Activated T-cell treated with anti-CD3 and anti-CD28 coated beads, Interleukin-2, amount 50 U/mL, for 24 hours (primary cell): ENCODE results near the gene SRPRA.
A peak's percentile ranks its signal among the peaks of the same experiment; 100 is the strongest.

Experiments
- DNase-seq: peaks from one replicate; pipeline ENCODE4 v3.0.0-alpha.2; 2020
- H3K27ac Mint-ChIP-seq: 2 replicates; pipeline ENCODE4 v1.8.0; 2020; ENCODE audit warnings: mild to moderate bottlenecking, mixed read lengths
- H3K27me3 Mint-ChIP-seq: 2 replicates; pipeline ENCODE4 v1.8.0; 2020; ENCODE audit warnings: mixed read lengths
- H3K36me3 Mint-ChIP-seq: 2 replicates; pipeline ENCODE4 v1.8.0; 2020; ENCODE audit warnings: low read depth, mixed read lengths
- H3K4me1 Mint-ChIP-seq: 2 replicates; pipeline ENCODE4 v1.8.0; 2020; ENCODE audit warnings: low read depth, mixed read lengths
- H3K4me3 Mint-ChIP-seq: 2 replicates; pipeline ENCODE4 v1.8.0; 2020; ENCODE audit warnings: mild to moderate bottlenecking, moderate library complexity, mixed read lengths
- H3K9me3 Mint-ChIP-seq: 2 replicates; pipeline ENCODE4 v1.8.0; 2020; ENCODE audit warnings: mixed read lengths

SRPRA gene

DNA sequence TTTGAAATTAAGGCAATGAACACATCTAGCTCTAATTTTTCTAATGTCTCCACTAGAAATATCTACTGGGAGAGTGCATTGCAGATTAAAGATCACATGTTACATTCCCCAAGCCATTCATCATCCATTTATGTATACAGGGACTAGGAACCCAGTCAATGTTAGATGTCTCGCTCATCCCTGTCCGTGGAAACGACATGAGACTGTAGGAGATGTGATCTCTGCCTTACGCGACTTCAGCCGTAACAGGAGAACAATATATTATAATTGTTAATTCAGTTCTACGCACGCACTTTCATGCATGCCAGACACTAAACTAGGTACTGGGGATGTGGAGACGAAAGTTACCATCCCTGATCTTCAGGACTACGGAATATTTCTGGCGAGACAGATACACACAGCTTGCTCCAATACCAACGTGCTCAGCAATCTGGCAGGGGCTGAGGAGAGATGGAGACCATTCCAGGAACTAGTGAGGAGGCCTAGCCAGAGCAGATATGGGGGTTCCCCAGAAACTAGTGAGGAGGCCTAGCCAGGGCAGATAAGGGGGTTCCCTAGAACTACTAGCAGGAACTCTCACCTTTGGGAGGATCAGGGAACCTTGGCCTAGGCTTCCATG is 35.9 kb upstream of the SRPRA start:
- peaks cover 38% of the 10 kb centered on the region for H3K4me1 Mint-ChIP-seq
- H3K4me3 Mint-ChIP-seq = peak overlapping the region; percentile 90
- no peak for DNase-seq
- no peaks in the 10 kb centered on the region for H3K27me3 Mint-ChIP-seq
- no peaks in the 10 kb centered on the region for H3K9me3 Mint-ChIP-seq
- peak overlapping the region; percentile 99 for H3K27ac Mint-ChIP-seq
- peaks cover 66% of the 10 kb centered on the region for H3K36me3 Mint-ChIP-seq

- DNase-seq = peak; percentile 94
- peaks cover 38% of the 10 kb centered on the region for H3K4me1 Mint-ChIP-seq
- peak within 1 kb of the TSS; percentile 99 for H3K27ac Mint-ChIP-seq
- H3K4me3 Mint-ChIP-seq = peak within 1 kb of the TSS; percentile 90
- no peaks in the 10 kb centered on the region for H3K9me3 Mint-ChIP-seq
- H3K36me3 Mint-ChIP-seq = peaks cover 66% of the 10 kb centered on the region
- H3K27me3 Mint-ChIP-seq = no peaks in the 10 kb centered on the region
These were observed 35.1 kb upstream of the SRPRA start, which contains the start of gene DCPS for GRCh38 chr11:126303623-126304456. DCPS (plus strand) TSS chr11:126304060; CDS start chr11:126304081, 21 bp downstream.

DNA sequence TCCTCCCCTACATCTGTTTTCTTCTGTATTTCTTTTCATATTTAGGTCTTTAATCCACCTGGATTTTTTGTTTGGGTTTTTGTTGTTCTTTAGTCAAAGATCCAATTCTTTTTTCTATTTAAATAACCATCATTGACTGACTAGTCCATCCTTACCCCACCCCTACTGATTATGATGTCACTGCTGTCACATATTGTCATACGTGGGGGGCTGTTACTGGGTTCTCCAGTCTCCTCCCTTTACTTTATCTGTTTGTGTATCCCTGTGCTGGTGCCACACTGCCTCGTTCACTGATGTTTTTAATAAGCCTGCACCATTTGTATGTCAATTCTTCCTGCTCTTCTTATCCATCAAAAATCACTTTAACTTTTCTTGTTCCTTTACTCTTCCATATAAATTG is 28.3 kb upstream of the SRPRA start:
- Mint-ChIP-seq H3K36me3 (peaks cover 70% of the 10 kb centered on the region), H3K9me3 (no peaks in the 10 kb centered on the region), H3K4me3 (no peak overlapping the region), H3K27me3 (no peaks in the 10 kb centered on the region), H3K4me1 (peaks cover 21% of the 10 kb centered on the region), H3K27ac (no peak overlapping the region)
- DNase-seq = no peak

DNA sequence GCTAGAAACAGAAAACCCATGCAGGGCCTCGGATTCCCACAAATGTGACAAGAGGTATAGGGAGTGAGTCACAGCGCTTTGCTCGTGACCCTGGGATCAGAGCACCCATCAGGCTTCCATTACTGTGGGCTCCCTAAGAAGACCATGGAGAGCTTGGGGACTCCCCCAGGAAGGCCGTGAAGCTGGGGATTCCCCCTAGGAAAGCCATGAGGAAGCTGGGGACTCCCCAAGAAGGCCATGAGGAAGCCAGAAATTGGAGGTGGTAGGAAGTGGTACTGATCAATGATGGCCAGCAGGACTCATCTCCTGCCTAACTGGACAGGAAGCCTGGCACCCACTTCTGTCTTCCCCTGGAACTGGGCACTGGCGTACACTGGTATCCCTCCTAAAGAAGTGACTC is 25.0 kb upstream of the SRPRA start:
- Mint-ChIP-seq H3K27me3 (no peaks in the 10 kb centered on the region), H3K36me3 (peaks cover 76% of the 10 kb centered on the region), H3K9me3 (no peaks in the 10 kb centered on the region), H3K4me3 (no peak overlapping the region), H3K4me1 (peaks cover 23% of the 10 kb centered on the region), H3K27ac (peak overlapping the region; percentile 53)
- no peak for DNase-seq

DNA sequence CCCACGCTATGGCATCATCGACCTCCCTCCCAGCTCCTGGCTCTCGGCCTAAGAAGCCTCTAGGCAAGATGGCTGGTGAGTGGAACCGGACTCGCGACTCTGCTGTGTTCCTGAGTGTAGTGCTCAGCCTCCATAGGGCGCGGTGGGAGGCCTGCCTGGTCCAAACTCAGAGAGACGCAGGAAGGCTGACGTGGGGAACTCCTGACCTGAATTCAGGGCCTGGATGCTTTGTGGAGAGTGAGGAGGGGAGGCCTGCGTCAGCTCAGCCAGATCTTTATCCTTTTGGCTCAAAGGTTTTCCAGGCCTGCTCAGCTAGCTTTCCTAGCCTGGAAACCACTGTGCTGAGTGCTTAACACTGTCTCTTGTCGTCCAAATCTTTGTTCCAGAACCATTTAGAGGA is 22.2 kb upstream of the SRPRA start:
- peaks cover 31% of the 10 kb centered on the region for H3K4me1 Mint-ChIP-seq
- no peaks in the 10 kb centered on the region for H3K27me3 Mint-ChIP-seq
- peaks cover 70% of the 10 kb centered on the region for H3K36me3 Mint-ChIP-seq

DNA sequence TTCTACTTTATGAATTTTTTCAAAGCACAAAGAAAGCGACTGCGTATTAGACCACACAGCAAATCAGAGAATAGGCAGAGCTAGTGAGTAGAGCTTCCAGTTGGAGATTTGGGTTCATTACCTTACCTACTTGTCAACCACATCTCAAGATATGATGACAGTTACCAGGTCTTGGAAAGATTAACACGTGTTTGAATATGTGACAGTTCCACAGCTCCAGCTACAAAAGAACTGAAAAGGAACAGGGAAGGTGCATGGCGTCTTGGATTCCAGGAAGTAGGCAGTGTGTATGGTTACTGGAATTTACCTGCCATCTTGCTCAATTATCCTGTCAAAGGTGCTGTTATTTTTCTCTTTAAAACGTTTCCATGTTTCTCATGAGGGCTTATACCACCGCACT is 19.5 kb upstream of the SRPRA start:
- Mint-ChIP-seq H3K36me3 (peaks cover 55% of the 10 kb centered on the region), H3K27ac (no peak overlapping the region), H3K27me3 (no peaks in the 10 kb centered on the region)

More for the DNA sequence above, 22.2 kb upstream of the SRPRA start:
- Mint-ChIP-seq H3K9me3 (no peaks in the 10 kb centered on the region), H3K4me3 (no peak overlapping the region), H3K27ac (no peak overlapping the region)
- no peak for DNase-seq

DNA sequence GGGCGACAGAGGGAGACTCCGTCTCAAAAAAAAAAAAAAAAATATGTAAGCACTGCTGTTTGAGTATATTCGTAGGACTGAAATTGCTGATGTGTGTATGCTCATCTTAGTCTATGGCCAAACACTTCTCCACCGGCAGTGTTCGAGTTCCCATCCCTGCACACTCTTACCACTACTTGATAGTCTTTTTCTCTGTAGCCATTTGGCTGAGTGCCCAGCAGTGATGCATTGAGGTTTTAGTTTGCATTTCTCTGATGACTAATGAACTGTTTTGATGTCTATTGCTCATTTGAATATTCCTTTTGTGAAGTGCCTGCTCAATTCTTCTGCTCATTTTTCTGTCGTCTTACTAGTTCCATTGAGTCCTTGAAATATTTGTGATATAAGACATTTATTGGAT is 16.1 kb upstream of the SRPRA start:
- H3K27ac Mint-ChIP-seq = peak overlapping the region; percentile 89
- peak overlapping the region; percentile 86 for H3K4me3 Mint-ChIP-seq
- no peaks in the 10 kb centered on the region for H3K27me3 Mint-ChIP-seq
- no peaks in the 10 kb centered on the region for H3K9me3 Mint-ChIP-seq
- H3K4me1 Mint-ChIP-seq = peaks cover 60% of the 10 kb centered on the region
- peak; percentile 83 for DNase-seq
- H3K36me3 Mint-ChIP-seq = peaks cover 26% of the 10 kb centered on the region

More for the DNA sequence above, 19.5 kb upstream of the SRPRA start:
- Mint-ChIP-seq H3K9me3 (no peaks in the 10 kb centered on the region), H3K4me1 (peaks cover 41% of the 10 kb centered on the region), H3K4me3 (no peak overlapping the region)
- DNase-seq = no peak

- H3K27ac Mint-ChIP-seq = peak within 1 kb of the TSS; percentile 92
- H3K36me3 Mint-ChIP-seq = peaks cover 29% of the 10 kb centered on the region
- peaks cover 50% of the 10 kb centered on the region for H3K4me1 Mint-ChIP-seq
- H3K27me3 Mint-ChIP-seq = no peaks in the 10 kb centered on the region
- peak; percentile 80 for DNase-seq
- no peaks in the 10 kb centered on the region for H3K9me3 Mint-ChIP-seq
- peak within 1 kb of the TSS; percentile 86 for H3K4me3 Mint-ChIP-seq
These were observed 14.3 kb upstream of the SRPRA start, which contains the start of gene TIRAP for GRCh38 chr11:126282736-126283591. TIRAP (plus strand) TSS chr11:126283093; CDS start chr11:126290895, 7,802 bp downstream.

- H3K4me3 Mint-ChIP-seq = peak overlapping the region; percentile 83
- peak overlapping the region; percentile 90 for H3K27ac Mint-ChIP-seq
- H3K27me3 Mint-ChIP-seq = no peaks in the 10 kb centered on the region
- H3K36me3 Mint-ChIP-seq = peaks cover 33% of the 10 kb centered on the region
- H3K4me1 Mint-ChIP-seq = peaks cover 50% of the 10 kb centered on the region
- peak; percentile 64 for DNase-seq
- no peaks in the 10 kb centered on the region for H3K9me3 Mint-ChIP-seq
These were observed 13.7 kb upstream of the SRPRA start for GRCh38 chr11:126282361-126282735.

- Mint-ChIP-seq H3K4me3 (peak overlapping the region; percentile 83), H3K27ac (peak overlapping the region; percentile 90), H3K9me3 (no peaks in the 10 kb centered on the region), H3K36me3 (peaks cover 36% of the 10 kb centered on the region), H3K27me3 (no peaks in the 10 kb centered on the region), H3K4me1 (peaks cover 47% of the 10 kb centered on the region)
- DNase-seq = no peak
These were observed 13.0 kb upstream of the SRPRA start for GRCh38 chr11:126281666-126282175.

GRCh38 chr11:126281245-126281644 is 12.6 kb upstream of the SRPRA start:
- Mint-ChIP-seq H3K4me1 (peaks cover 44% of the 10 kb centered on the region), H3K36me3 (peaks cover 39% of the 10 kb centered on the region), H3K9me3 (no peaks in the 10 kb centered on the region), H3K27ac (no peak overlapping the region), H3K27me3 (no peaks in the 10 kb centered on the region), H3K4me3 (peak overlapping the region; percentile 83)
- DNase-seq = no peak

DNA sequence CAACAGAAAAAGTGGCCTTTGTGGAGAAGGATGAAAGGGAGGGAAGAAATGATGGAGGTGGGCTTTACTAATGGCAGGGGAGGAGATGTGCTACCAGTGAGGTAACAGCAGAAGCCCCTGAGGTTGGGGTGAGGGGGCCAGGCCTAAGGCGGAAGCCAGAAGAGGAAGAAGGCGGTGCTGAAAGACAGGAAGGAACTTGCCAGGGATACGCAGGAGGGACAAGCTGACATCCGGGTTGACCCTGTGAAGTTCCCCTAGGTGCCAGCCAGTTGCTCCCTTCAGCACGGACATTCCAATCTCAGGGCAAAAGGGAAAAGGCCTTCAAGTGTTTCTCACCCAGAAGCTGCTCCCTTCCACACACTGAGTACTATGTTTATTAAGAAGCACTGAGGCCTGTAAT is 11.9 kb upstream of the SRPRA start:
- Mint-ChIP-seq H3K9me3 (no peaks in the 10 kb centered on the region), H3K4me3 (no peak overlapping the region), H3K36me3 (peaks cover 46% of the 10 kb centered on the region), H3K27ac (peak overlapping the region; percentile 36), H3K27me3 (no peaks in the 10 kb centered on the region), H3K4me1 (peaks cover 42% of the 10 kb centered on the region)
- DNase-seq = no peak

GRCh38 chr11:126279191-126279590 is 10.5 kb upstream of the SRPRA start:
- H3K4me3 Mint-ChIP-seq = no peak overlapping the region
- H3K36me3 Mint-ChIP-seq = peaks cover 60% of the 10 kb centered on the region
- H3K27ac Mint-ChIP-seq = no peak overlapping the region
- no peaks in the 10 kb centered on the region for H3K27me3 Mint-ChIP-seq
- no peak for DNase-seq
- H3K9me3 Mint-ChIP-seq = no peaks in the 10 kb centered on the region
- H3K4me1 Mint-ChIP-seq = peaks cover 29% of the 10 kb centered on the region

DNA sequence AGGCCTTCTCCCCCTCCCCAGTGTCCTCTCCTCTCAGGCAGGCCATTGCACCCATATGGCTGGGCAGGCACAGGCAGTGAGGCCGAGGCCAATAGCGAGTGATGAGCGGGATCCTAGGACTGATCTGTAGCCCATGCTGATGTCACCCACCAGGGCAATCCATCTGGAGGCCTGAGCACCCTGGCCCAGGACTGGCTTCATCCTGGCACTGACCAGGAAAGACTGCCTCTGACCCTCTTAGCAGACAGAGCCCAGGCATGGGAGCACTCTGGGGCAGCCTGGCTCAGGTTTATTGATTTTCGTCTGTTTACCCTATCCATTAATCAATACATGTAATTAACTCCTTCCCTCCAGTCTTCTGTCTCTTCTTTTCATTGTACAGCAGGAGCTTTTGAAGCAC is 9.1 kb upstream of the SRPRA start:
- peaks cover 70% of the 10 kb centered on the region for H3K36me3 Mint-ChIP-seq
- no peak for DNase-seq
- peak overlapping the region; percentile 14 for H3K27ac Mint-ChIP-seq
- H3K27me3 Mint-ChIP-seq = no peaks in the 10 kb centered on the region
- peaks cover 21% of the 10 kb centered on the region for H3K4me1 Mint-ChIP-seq
- H3K9me3 Mint-ChIP-seq = no peaks in the 10 kb centered on the region
- H3K4me3 Mint-ChIP-seq = no peak overlapping the region
